Endothelial cell of umbilical vein (primary cell): Measurements from ENCODE around the gene PTCSC3. TPM values are rescaled to one million over a fixed set of nuclear protein-coding genes. Genes with fewer than 3 reads are reported as not detected.

Source experiments
- BruUV-seq: library from RNA; stranded (reverse); fragments of 400-500 nt; replicated peaks from 2 replicates; lab custom pipeline; 2021; lab: Mats Ljungman, UMichigan
- CTCF ChIA-PET: fragments of 300-600, 350-600 bp; sonication (Branson Sonifier 250); formaldehyde crosslinking; loops from one replicate; lab custom pipeline; 2021; ENCODE audit warnings: antibody characterized with exemption, inconsistent platforms; lab: Charles Lee
- POLR2A ChIA-PET: fragments of 300-600, 350-600 bp; sonication (Branson Sonifier 250); formaldehyde crosslinking; loops from one replicate; lab custom pipeline; 2021; ENCODE audit warnings: antibody characterized with exemption, inconsistent platforms; lab: Charles Lee
- DNase-seq: peaks from one replicate; pipeline ENCODE4 v3.0.0-alpha.2; 2011; ENCODE audit warnings: low read depth, low spot score
- FAIRE-seq: peaks from 2 replicates; lab custom pipeline; 2011; peaks lifted over from hg19 to GRCh38; lab: Jason Lieb, UNC
- H2AFZ ChIP-seq: 2 replicates; pipeline ENCODE4 v1.6.0; 2012; ENCODE audit warnings: low read depth, low read length, control low read depth, inconsistent platforms
- H3K27ac ChIP-seq: 2 replicates; pipeline ENCODE4 v1.5.1; 2011; ENCODE audit warnings: low read depth, mild to moderate bottlenecking, control low read depth, low read length, moderate library complexity; ENCODE audit not compliant: insufficient read depth
- H3K27me3 ChIP-seq, 2 experiments: 2 replicates each; pipeline versions ENCODE4 v1.6.0 to v1.6.1; 2011; ENCODE audit warnings: low read length in 2 of 2, mixed read lengths in 1 of 2; ENCODE audit not compliant: control insufficient read depth in 2 of 2, insufficient read depth in 2 of 2
- H3K36me3 ChIP-seq, 2 experiments: 2 replicates in 1 of 2; 3 replicates in 1 of 2; pipeline ENCODE4 v1.5.1; 2011; ENCODE audit warnings: low read length in 2 of 2, mild to moderate bottlenecking in 1 of 2, moderate library complexity in 1 of 2; ENCODE audit not compliant: control insufficient read depth in 2 of 2, insufficient read depth in 2 of 2; ENCODE audit errors: extremely low read depth in 1 of 2
- H3K4me1 ChIP-seq: 3 replicates; pipeline ENCODE4 v1.5.1; 2011; ENCODE audit warnings: mild to moderate bottlenecking, low read length; ENCODE audit not compliant: control insufficient read depth, insufficient read depth; ENCODE audit errors: extremely low read depth
- H3K4me2 ChIP-seq: 2 replicates; pipeline ENCODE4 v1.6.1; 2011; ENCODE audit warnings: low read length, control low read depth, mixed read lengths; ENCODE audit not compliant: insufficient read depth
- H3K4me3 ChIP-seq, 3 experiments: fragments of 200-600 bp in 1 of 3; sonication (generic), shearing (Covaris generic) in 1 of 3; replicated peaks in 1 of 3; 2 replicates each; pipeline ENCODE4 v1.5.1; 2011 to 2016; ENCODE audit warnings: control low read depth in 3 of 3, low read length in 3 of 3, mild to moderate bottlenecking in 2 of 3, inconsistent platforms in 1 of 3, low read depth in 1 of 3, moderate library complexity in 1 of 3; ENCODE audit not compliant: insufficient read depth in 1 of 3
- H3K79me2 ChIP-seq: 2 replicates; pipeline ENCODE4 v1.6.0; 2012; ENCODE audit warnings: low read length, inconsistent platforms; ENCODE audit not compliant: control insufficient read depth, insufficient read depth
- H3K9ac ChIP-seq: replicated peaks from 2 replicates; pipeline ENCODE3; 2011; ENCODE audit warnings: low read length, control low read depth; ENCODE audit not compliant: insufficient read depth; ENCODE audit errors: extremely low read depth
- H3K9me1 ChIP-seq: replicated peaks from 3 replicates; pipeline ENCODE4 v1.6.0; 2011; ENCODE audit warnings: mild to moderate bottlenecking, low read length; ENCODE audit not compliant: control insufficient read depth, insufficient read depth; ENCODE audit errors: extremely low read depth
- H3K9me3 ChIP-seq: replicated peaks from 2 replicates; pipeline ENCODE4 v1.5.1; 2012; ENCODE audit warnings: low read length, inconsistent platforms; ENCODE audit not compliant: control insufficient read depth, insufficient read depth
- H4K20me1 ChIP-seq: replicated peaks from 2 replicates; pipeline ENCODE3; 2011; ENCODE audit warnings: mild to moderate bottlenecking, low read length; ENCODE audit not compliant: control insufficient read depth, insufficient read depth; ENCODE audit errors: extremely low read depth
- CTCF ChIP-seq, 2 donors: IDR thresholded peaks; 1 replicate in 1 of 2; 2 replicates in 1 of 2; pipeline ENCODE4 v1.5.1; 2011; ENCODE audit warnings: low read length in 2 of 2, mild to moderate bottlenecking in 2 of 2, moderate library complexity in 2 of 2, control low read depth in 1 of 2, inconsistent platforms in 1 of 2, low read depth in 1 of 2; ENCODE audit not compliant: insufficient read depth in 1 of 2; ENCODE audit errors: extremely low read depth in 1 of 2
- EZH2 ChIP-seq: IDR thresholded peaks from 2 replicates; pipeline ENCODE4 v1.6.1; 2012; ENCODE audit warnings: borderline replicate concordance, low read depth, mild to moderate bottlenecking, moderate library complexity, low read length, inconsistent platforms; ENCODE audit not compliant: severe bottlenecking
- FOS ChIP-seq: IDR thresholded peaks from 2 replicates; pipeline ENCODE4 v1.6.1; 2011; ENCODE audit warnings: mild to moderate bottlenecking, low read length, moderate library complexity, borderline replicate concordance; ENCODE audit not compliant: insufficient read depth
- GATA2 ChIP-seq: IDR thresholded peaks from 2 replicates; pipeline ENCODE4 v1.7.0; 2011; ENCODE audit warnings: low read depth, mild to moderate bottlenecking, moderate library complexity, mixed read lengths, low read length; ENCODE audit not compliant: insufficient read length, insufficient read depth
- JUN ChIP-seq: IDR thresholded peaks from 2 replicates; pipeline ENCODE4 v1.6.1; 2011; ENCODE audit warnings: borderline replicate concordance, low read depth; ENCODE audit not compliant: insufficient read length, insufficient read depth
- MAX ChIP-seq: IDR thresholded peaks from 2 replicates; pipeline ENCODE4 v1.6.1; 2011; ENCODE audit not compliant: insufficient read depth, insufficient read length
- MYC ChIP-seq: IDR thresholded peaks from one replicate; pipeline ENCODE4 v1.6.1; 2011; ENCODE audit warnings: mild to moderate bottlenecking, low read depth, low read length
- POLR2A ChIP-seq: IDR thresholded peaks from 2 replicates; pipeline ENCODE4 v1.6.1; 2012; ENCODE audit warnings: low read depth, mild to moderate bottlenecking, control low read depth, low read length
- POLR2AphosphoS5 ChIP-seq: IDR thresholded peaks from 2 replicates; pipeline ENCODE4 v1.6.1; 2012; ENCODE audit warnings: low read depth, mild to moderate bottlenecking, control low read depth, low read length, moderate library complexity; ENCODE audit not compliant: insufficient read depth
- dilution Hi-C: fragments of 300-500 bp; cut with MboI; formaldehyde crosslinking; loops from one replicate; pipeline ENCODE4 v1.15.0; 2019; ENCODE audit warnings: low sequenced_read_pairs; ENCODE audit not compliant: extremely low pct_ligation_motif_present
- intact Hi-C: fragments of 100-400 bp; cut with micrococcal nuclease; formaldehyde crosslinking; loops from one replicate; pipeline ENCODE4 v1.10.0; 2022
- polyA plus RNA-seq, 4 experiments: library from polyadenylated mRNA; depleted of rRNA in 3 of 4; stranded (reverse) in 3 of 4; unstranded in 1 of 4; fragments of >200 nt; gene quantifications; 2 replicates each; pipeline versions ENCODE4 v1.2.1 to v1.2.3, GENCODE V29; 2011 to 2012; ENCODE audit warnings: missing spikeins in 1 of 4
- total RNA-seq: library from RNA; stranded (reverse); gene quantifications from 2 replicates; pipeline ENCODE4 v1.2.3, GENCODE V29; 2021

PTCSC3 gene
- total and polyA plus RNA-seq, 2 donors (not counting 3 experiments of a cell fraction or from before 2014, with no cell fraction given), result not detected

GRCh38 chr14:36094963-36095362 lies 81.6 kb downstream of the PTCSC3 start:
- Histone ChIP-seq H3K9me3 (no peaks in the 10 kb centered on the region), H3K4me3 (no peak overlapping the region), H3K27ac (no peak overlapping the region), H2AFZ (no peak overlapping the region), H4K20me1 (no peaks in the 10 kb centered on the region), H3K27me3 (no peaks in the 10 kb centered on the region), H3K4me2 (no peak overlapping the region), H3K9ac (no peak overlapping the region), H3K36me3 (no peaks in the 10 kb centered on the region), H3K4me1 (no peaks in the 10 kb centered on the region), H3K79me2 (no peaks in the 10 kb centered on the region), H3K9me1 (no peaks in the 10 kb centered on the region)
- TF ChIP-seq EZH2, result no peak
- no peak for TF ChIP-seq POLR2A
- TF ChIP-seq JUN, result no peak
- TF ChIP-seq POLR2AphosphoS5, result no peak
- TF ChIP-seq CTCF (IDR thresholded peaks at IDR 0.05; ENCODE audit: extremely low read depth in 1 of 2, insufficient read depth in 1 of 2, low read depth in 1 of 2, low read length in 2 of 2), result no peak
- no peak for TF ChIP-seq FOS
- TF ChIP-seq GATA2, result no peak
- TF ChIP-seq MAX, result no peak
- no peak for TF ChIP-seq MYC
- BruUV-seq, result no TSS peak
- DNase-seq (no peak), FAIRE-seq (no peak)
- intact Hi-C loops, result no loop called here
- CTCF ChIA-PET, result no interaction called here
- POLR2A ChIA-PET, result no interaction called here
- dilution Hi-C loops, result no loop called here
